Stimulated activated naive CD8-positive, alpha-beta T cell treated with anti-CD3 and anti-CD28 coated beads, Interleukin-15, amount 100 ng/mL, for 72 hours (primary cell): ENCODE measurements around the gene OTUD3.
"Not testable (repeated sequence)": the region's sequence is repeated elsewhere in the genome, so short reads cannot be mapped to it uniquely, and the experiment has no call there.

ENCODE experiments used
- ATAC-seq: fragments of 150-1000 bp; cut with Tn5 transposase; 2 replicates; pipeline ENCODE4 v1.10.0; 2021; ENCODE audit warnings: mild to moderate bottlenecking, moderate library complexity
- DNase-seq, 2 donors: peaks; one replicate each; pipeline ENCODE4 v3.0.0; 2021 to 2022
- H3K27ac Mint-ChIP-seq, 2 donors: one replicate each; pipeline ENCODE4 v1.8.0; 2022; ENCODE audit warnings: mild to moderate bottlenecking in 2 of 2, mixed read lengths in 2 of 2, moderate library complexity in 2 of 2
- H3K27me3 Mint-ChIP-seq: one replicate; pipeline ENCODE4 v1.8.0; 2022; ENCODE audit warnings: mixed read lengths
- H3K4me1 Mint-ChIP-seq: one replicate; pipeline ENCODE4 v1.8.0; 2022; ENCODE audit warnings: mild to moderate bottlenecking, mixed read lengths
- H3K4me3 Mint-ChIP-seq, 2 donors: one replicate each; pipeline ENCODE4 v1.8.0; 2022; ENCODE audit warnings: mild to moderate bottlenecking in 2 of 2, mixed read lengths in 2 of 2, moderate library complexity in 1 of 2
- H3K9me3 Mint-ChIP-seq, 2 donors: one replicate each; pipeline ENCODE4 v1.8.0; 2022; ENCODE audit warnings: mixed read lengths in 2 of 2

Gene OTUD3

GRCh38 chr1:19922015-19922688 lies 40.0 kb downstream of the OTUD3 start:
- no peak for ATAC-seq
- Mint-ChIP-seq H3K9me3 (no peaks in the 10 kb centered on the region), H3K27me3 (no peaks in the 10 kb centered on the region), H3K4me3 (no peak overlapping the region), H3K27ac (no peak overlapping the region), H3K4me1 (peaks cover 8% of the 10 kb centered on the region)
- no peak for DNase-seq

GRCh38 chr1:19923137-19923952 lies 41.1 kb downstream of the OTUD3 start, which contains the start of gene PLA2G2E:
Gene PLA2G2E, minus strand, starts transcription at chr1:19923617. Its CDS starts 58 bp downstream, at chr1:19923559.
- peak within 1 kb of the TSS in 1 of 2 donors; percentile 54 for H3K27ac Mint-ChIP-seq
- H3K9me3 Mint-ChIP-seq = no peaks in the 10 kb centered on the region
- H3K27me3 Mint-ChIP-seq = no peaks in the 10 kb centered on the region
- H3K4me1 Mint-ChIP-seq = peaks cover 2% of the 10 kb centered on the region
- ATAC-seq (no peak), DNase-seq (no peak)
- no peak within 1 kb of the TSS for H3K4me3 Mint-ChIP-seq

- DNase-seq (no peak), ATAC-seq (no peak)
- H3K4me3 Mint-ChIP-seq = no peak overlapping the region
- no peaks in the 10 kb centered on the region for H3K4me1 Mint-ChIP-seq
- H3K27me3 Mint-ChIP-seq = no peaks in the 10 kb centered on the region
- H3K9me3 Mint-ChIP-seq = no peaks in the 10 kb centered on the region
- no peak overlapping the region for H3K27ac Mint-ChIP-seq
These were observed 41.8 kb downstream of the OTUD3 start for GRCh38 chr1:19923953-19924346.

GRCh38 chr1:19925342-19926070 lies 43.3 kb downstream of the OTUD3 start:
- no peaks in the 10 kb centered on the region for H3K9me3 Mint-ChIP-seq
- no peak overlapping the region for H3K27ac Mint-ChIP-seq
- ATAC-seq = no peak

GRCh38 chr1:19926296-19927129 lies 44.3 kb downstream of the OTUD3 start:
- peak overlapping the region in 1 of 2 donors; percentile 21 for H3K27ac Mint-ChIP-seq

More at GRCh38 chr1:19925342-19926070, 43.3 kb downstream of the OTUD3 start:
- Mint-ChIP-seq H3K4me1 (no peaks in the 10 kb centered on the region), H3K4me3 (no peak overlapping the region), H3K27me3 (no peaks in the 10 kb centered on the region)
- DNase-seq = no peak

GRCh38 chr1:19927130-19927421 lies 44.9 kb downstream of the OTUD3 start:
- H3K27ac Mint-ChIP-seq, H3K4me3 Mint-ChIP-seq, H3K4me1 Mint-ChIP-seq, H3K27me3 Mint-ChIP-seq, DNase-seq, ATAC-seq: not testable (repeated sequence)
- H3K9me3 Mint-ChIP-seq = peaks cover 5 to 11% of the 10 kb centered on the region in 2 donors

More at GRCh38 chr1:19926296-19927129, 44.3 kb downstream of the OTUD3 start:
- ATAC-seq (no peak), DNase-seq (no peak)
- H3K9me3 Mint-ChIP-seq = peaks cover 4 to 5% of the 10 kb centered on the region in 2 donors
- H3K4me1 Mint-ChIP-seq = no peaks in the 10 kb centered on the region
- H3K4me3 Mint-ChIP-seq = no peak overlapping the region
- no peaks in the 10 kb centered on the region for H3K27me3 Mint-ChIP-seq

- no peaks in the 10 kb centered on the region for H3K4me1 Mint-ChIP-seq
- H3K4me3 Mint-ChIP-seq = no peak overlapping the region
- no peaks in the 10 kb centered on the region for H3K27me3 Mint-ChIP-seq
- peaks cover 13 to 30% of the 10 kb centered on the region in 2 donors for H3K9me3 Mint-ChIP-seq
- no peak overlapping the region for H3K27ac Mint-ChIP-seq
- DNase-seq = no peak
- no peak for ATAC-seq
These were observed 50.7 kb downstream of the OTUD3 start for GRCh38 chr1:19932866-19933265.

- H3K4me1 Mint-ChIP-seq = no peaks in the 10 kb centered on the region
- H3K27me3 Mint-ChIP-seq = no peaks in the 10 kb centered on the region
- H3K9me3 Mint-ChIP-seq = peaks cover 13 to 30% of the 10 kb centered on the region in 2 donors
These were observed 52.1 kb downstream of the OTUD3 start for GRCh38 chr1:19934336-19934735.

GRCh38 chr1:19936061-19936750 lies 54.0 kb downstream of the OTUD3 start:
- no peak overlapping the region for H3K27ac Mint-ChIP-seq
- no peaks in the 10 kb centered on the region for H3K4me1 Mint-ChIP-seq
- ATAC-seq (no peak), DNase-seq (no peak)
- H3K9me3 Mint-ChIP-seq = peaks cover 12 to 28% of the 10 kb centered on the region in 2 donors
- no peak overlapping the region for H3K4me3 Mint-ChIP-seq
- H3K27me3 Mint-ChIP-seq = no peaks in the 10 kb centered on the region

More at GRCh38 chr1:19934336-19934735, 52.1 kb downstream of the OTUD3 start:
- ATAC-seq = no peak
- no peak for DNase-seq
- no peak overlapping the region for H3K27ac Mint-ChIP-seq
- H3K4me3 Mint-ChIP-seq = no peak overlapping the region

GRCh38 chr1:19938472-19938871 lies 56.3 kb downstream of the OTUD3 start:
- Mint-ChIP-seq H3K4me1 (no peaks in the 10 kb centered on the region), H3K27me3 (no peaks in the 10 kb centered on the region), H3K27ac (no peak overlapping the region), H3K9me3 (peaks cover 0 to 5% of the 10 kb centered on the region in 2 donors), H3K4me3 (no peak overlapping the region)
- no peak for DNase-seq
- no peak for ATAC-seq

- no peaks in the 10 kb centered on the region for H3K4me1 Mint-ChIP-seq
- no peak for ATAC-seq
- no peak for DNase-seq
- H3K27me3 Mint-ChIP-seq = no peaks in the 10 kb centered on the region
- no peak overlapping the region for H3K4me3 Mint-ChIP-seq
- H3K9me3 Mint-ChIP-seq = no peaks in the 10 kb centered on the region
- H3K27ac Mint-ChIP-seq = no peak overlapping the region
These were observed 58.5 kb downstream of the OTUD3 start for GRCh38 chr1:19940486-19941205.

GRCh38 chr1:19941206-19941568 lies 59.0 kb downstream of the OTUD3 start:
- no peaks in the 10 kb centered on the region for H3K9me3 Mint-ChIP-seq
- no peaks in the 10 kb centered on the region for H3K27me3 Mint-ChIP-seq

GRCh38 chr1:19942088-19942487 lies 59.9 kb downstream of the OTUD3 start:
- Mint-ChIP-seq H3K4me1 (no peaks in the 10 kb centered on the region), H3K27me3 (no peaks in the 10 kb centered on the region), H3K4me3 (no peak overlapping the region), H3K27ac (no peak overlapping the region), H3K9me3 (no peaks in the 10 kb centered on the region)
- ATAC-seq (no peak), DNase-seq (no peak)

More at GRCh38 chr1:19941206-19941568, 59.0 kb downstream of the OTUD3 start:
- ATAC-seq (no peak), DNase-seq (no peak)
- no peaks in the 10 kb centered on the region for H3K4me1 Mint-ChIP-seq
- H3K4me3 Mint-ChIP-seq = no peak overlapping the region
- H3K27ac Mint-ChIP-seq = no peak overlapping the region

GRCh38 chr1:19942657-19943056 lies 60.5 kb downstream of the OTUD3 start:
- H3K27me3 Mint-ChIP-seq = no peaks in the 10 kb centered on the region
- no peaks in the 10 kb centered on the region for H3K9me3 Mint-ChIP-seq
- no peak for ATAC-seq
- DNase-seq = no peak
- H3K27ac Mint-ChIP-seq = no peak overlapping the region
- H3K4me1 Mint-ChIP-seq = no peaks in the 10 kb centered on the region
- no peak overlapping the region for H3K4me3 Mint-ChIP-seq
